SK-N-SH (cell line): ENCODE measurements around the gene KCND3. TPM values are rescaled to one million over a fixed set of nuclear protein-coding genes. Genes with fewer than 3 reads are reported as not detected.

ENCODE experiments used
- CTCF ChIA-PET: fragments of 300-600, 350-600 bp; formaldehyde crosslinking; extraction: SDS; loops from one replicate; lab custom pipeline; 2021; lab: Yijun Ruan, JAX
- POLR2A ChIA-PET: fragments of 350-600 bp; sonication (Branson Sonifier 250); formaldehyde crosslinking; extraction: SDS; loops from one replicate; lab custom pipeline; 2020; ENCODE audit warnings: antibody characterized with exemption, inconsistent platforms; lab: Yijun Ruan, JAX
- DNase-seq: peaks from one replicate; pipeline ENCODE4 v3.0.0; 2012
- H2AFZ ChIP-seq: fragments of 200-600 bp; sonication (generic); 2 replicates; pipeline ENCODE4 v1.8.1; 2016; ENCODE audit warnings: antibody characterized with exemption, mild to moderate bottlenecking, low read depth
- H3F3A ChIP-seq: fragments of 200-600 bp; sonication (generic); replicated peaks from 2 replicates; pipeline ENCODE3; 2016; ENCODE audit warnings: antibody characterized with exemption, mild to moderate bottlenecking; ENCODE audit not compliant: insufficient read depth
- H3K27ac ChIP-seq, 2 experiments: fragments of 200-500 bp in 1 of 2; fragments of 200-600 bp in 1 of 2; sonication (Bioruptor generic) in 1 of 2; sonication (generic), shearing (Covaris generic) in 1 of 2; 2 replicates each; pipeline versions ENCODE4 v1.5.1 to v1.6.1; 2014 to 2016; ENCODE audit warnings: low read depth in 2 of 2, inconsistent platforms in 1 of 2, low read length in 1 of 2, mild to moderate bottlenecking in 1 of 2, mixed read lengths in 1 of 2
- H3K27me3 ChIP-seq: fragments of 200-600 bp; sonication (generic), shearing (Covaris generic); 2 replicates; pipeline ENCODE4 v1.6.1; 2016; ENCODE audit warnings: mixed run types; ENCODE audit not compliant: insufficient read depth
- H3K36me3 ChIP-seq, 2 experiments: fragments of 200-500 bp in 1 of 2; fragments of 200-600 bp in 1 of 2; sonication (Bioruptor generic) in 1 of 2; sonication (generic) in 1 of 2; replicated peaks in 1 of 2; 2 replicates each; pipeline versions ENCODE3 to v1.5.1; 2014 to 2016; ENCODE audit warnings: low read length in 1 of 2, mild to moderate bottlenecking in 1 of 2; ENCODE audit not compliant: insufficient read depth in 2 of 2, control insufficient read depth in 1 of 2
- H3K4me1 ChIP-seq, 2 experiments: fragments of 200-500 bp in 1 of 2; fragments of 200-600 bp in 1 of 2; sonication (Bioruptor generic) in 1 of 2; sonication (generic), shearing (Covaris generic) in 1 of 2; 2 replicates each; pipeline versions ENCODE4 v1.5.1 to v1.6.1; 2014 to 2016; ENCODE audit warnings: low read depth in 1 of 2, low read length in 1 of 2, mixed run types in 1 of 2; ENCODE audit not compliant: insufficient read depth in 2 of 2, control insufficient read depth in 1 of 2
- H3K4me2 ChIP-seq: fragments of 200-600 bp; sonication (generic), shearing (Covaris generic); 2 replicates; pipeline ENCODE4 v1.6.1; 2017; ENCODE audit warnings: mixed run types
- H3K4me3 ChIP-seq, 2 experiments: fragments of 200-500 bp in 1 of 2; fragments of 200-600 bp in 1 of 2; sonication (Bioruptor generic) in 1 of 2; sonication (generic), shearing (Covaris generic) in 1 of 2; 2 replicates each; pipeline versions ENCODE4 v1.5.1 to v1.8.1; 2014 to 2016; ENCODE audit warnings: low read depth in 2 of 2, inconsistent platforms in 1 of 2, low read length in 1 of 2, mild to moderate bottlenecking in 1 of 2, mixed read lengths in 1 of 2, moderate library complexity in 1 of 2
- H3K79me2 ChIP-seq: fragments of 200-600 bp; sonication (generic); 2 replicates; pipeline ENCODE4 v1.8.1; 2017; ENCODE audit warnings: mild to moderate bottlenecking; ENCODE audit not compliant: insufficient read depth
- H3K9ac ChIP-seq: fragments of 200-600 bp; sonication (generic); 2 replicates; pipeline ENCODE4 v1.6.1; 2017; ENCODE audit warnings: mixed run types
- H3K9me2 ChIP-seq: fragments of 200-600 bp; sonication (generic); 2 replicates; pipeline ENCODE4 v1.6.1; 2017; ENCODE audit warnings: mixed run types
- H3K9me3 ChIP-seq: fragments of 200-600 bp; sonication (generic); 2 replicates; pipeline ENCODE4 v1.6.1; 2017; ENCODE audit warnings: mixed run types, mild to moderate bottlenecking, moderate library complexity
- H4K20me1 ChIP-seq: fragments of 200-600 bp; sonication (generic); 2 replicates; pipeline ENCODE4 v1.6.1; 2017; ENCODE audit warnings: mild to moderate bottlenecking, mixed run types; ENCODE audit not compliant: insufficient read depth
- EZH2phosphoT487 ChIP-seq: fragments of 200-600 bp; sonication (generic); IDR thresholded peaks from 2 replicates; pipeline ENCODE4 v1.6.1; 2017; ENCODE audit warnings: low read depth, mixed run types, mild to moderate bottlenecking, antibody characterized with exemption, moderate library complexity, borderline replicate concordance
- FOSL2 ChIP-seq: IDR thresholded peaks from 2 replicates; pipeline ENCODE4 v1.4.0; 2012; ENCODE audit warnings: low read depth, mild to moderate bottlenecking, moderate library complexity, borderline replicate concordance
- FOXJ3 ChIP-seq: sonication (generic); formaldehyde crosslinking; IDR thresholded peaks from 2 replicates; pipeline ENCODE4 v1.5.1; 2020; ENCODE audit warnings: mild to moderate bottlenecking, missing genetic modification reagents
- JUND ChIP-seq: IDR thresholded peaks from 2 replicates; pipeline ENCODE4 v1.4.0; 2012
- MAX ChIP-seq: IDR thresholded peaks from 2 replicates; pipeline ENCODE4 v1.4.0; 2012; ENCODE audit warnings: low read depth
- MEF2A ChIP-seq: IDR thresholded peaks from 2 replicates; pipeline ENCODE4 v1.4.0; 2012; ENCODE audit warnings: low read depth, borderline replicate concordance
- POLR2AphosphoS5 ChIP-seq: IDR thresholded peaks from 2 replicates; pipeline ENCODE4 v1.6.1; 2012; ENCODE audit warnings: low read depth, low read length
- REST ChIP-seq: IDR thresholded peaks from 2 replicates; pipeline ENCODE4 v1.6.1; 2012; ENCODE audit warnings: mild to moderate bottlenecking, low read depth, low read length, moderate library complexity
- RXRA ChIP-seq: IDR thresholded peaks from 2 replicates; pipeline ENCODE4 v1.4.0; 2012; ENCODE audit warnings: low read depth, mild to moderate bottlenecking, borderline replicate concordance
- SIN3A ChIP-seq: IDR thresholded peaks from 2 replicates; pipeline ENCODE4 v1.6.1; 2012; ENCODE audit warnings: low read depth, mild to moderate bottlenecking, low read length, moderate library complexity, borderline replicate concordance
- TAF1 ChIP-seq: IDR thresholded peaks from 2 replicates; pipeline ENCODE4 v1.6.1; 2012; ENCODE audit warnings: low read depth, mild to moderate bottlenecking, low read length, moderate library complexity, borderline replicate concordance
- USF1 ChIP-seq: IDR thresholded peaks from 2 replicates; pipeline ENCODE4 v1.4.0; 2012; ENCODE audit warnings: low read depth, borderline replicate concordance
- ZBTB33 ChIP-seq: IDR thresholded peaks from 2 replicates; pipeline ENCODE4 v1.4.0; 2012; ENCODE audit warnings: low read depth, borderline replicate concordance
- WGBS: methylation state at CpG from one replicate; pipeline ENCODE4 v1.1.6; 2017; ENCODE audit warnings: low lambda C conversion rate; 5-methylcytosine and 5-hydroxymethylcytosine counted together
- polyA plus RNA-seq, 3 experiments: library from polyadenylated mRNA; depleted of rRNA; stranded (reverse); fragments of >200 nt; gene quantifications; 2 replicates each; pipeline ENCODE4 v1.2.3, GENCODE V29; 2012

The KCND3 gene
- polyA plus RNA-seq, 1 of the 3 experiments (the other 2 are of a cell fraction), result not detected

- TF ChIP-seq REST (no peak), JUND (no peak)
- TF ChIP-seq, all 33 proteins: peak for 0
These were observed 177.6 kb downstream of the KCND3 start (continued) for GRCh38 chr1:111811891-111812290.

- WGBS, result 36% methylated on average over 2 of the region's 2 CpGs
- H3K9ac ChIP-seq, result no peak overlapping the region
- peaks cover 19% of the 10 kb centered on the region; the same call in 1 of the 2 replicates for H3K27me3 ChIP-seq
- H3F3A ChIP-seq, result no peaks in the 10 kb centered on the region
- H3K27ac ChIP-seq, result no peak overlapping the region
- ChIA-PET CTCF (no interaction called here), POLR2A (no interaction called here)
- TF ChIP-seq EZH2phosphoT487, result no peak
- TF ChIP-seq MAX, result no peak
- TF ChIP-seq ZBTB33, result no peak
- no peak for TF ChIP-seq USF1
- no peak for TF ChIP-seq TAF1
- TF ChIP-seq FOXJ3 (CRISPR knock-in tag), result no peak
- no peak for TF ChIP-seq SIN3A
- TF ChIP-seq MEF2A, result no peak
- TF ChIP-seq POLR2AphosphoS5, result no peak
- TF ChIP-seq FOSL2, result no peak
- TF ChIP-seq RXRA, result no peak
- H3K4me3 ChIP-seq, result no peak overlapping the region
- DNase-seq, result no peak
- H2AFZ ChIP-seq, result no peak overlapping the region
- H3K4me1 ChIP-seq, result no peaks in the 10 kb centered on the region
- no peaks in the 10 kb centered on the region for H3K36me3 ChIP-seq
- no peak overlapping the region for H3K4me2 ChIP-seq
- no peaks in the 10 kb centered on the region for H3K79me2 ChIP-seq
- no peaks in the 10 kb centered on the region for H3K9me2 ChIP-seq
- no peaks in the 10 kb centered on the region for H4K20me1 ChIP-seq
- no peaks in the 10 kb centered on the region for H3K9me3 ChIP-seq
These were observed 184.2 kb downstream of the KCND3 start for GRCh38 chr1:111805251-111805650.
